AG10803 (cell line): ENCODE results near the gene RGS6.

ENCODE experiments used
- DNase-seq: peaks from one replicate; pipeline ENCODE4 v3.0.0; 2010; ENCODE audit warnings: low read depth
- H3K4me3 ChIP-seq: 2 replicates; pipeline ENCODE4 v1.5.1; 2011; ENCODE audit warnings: mild to moderate bottlenecking, low read length, control low read depth
- TF ChIP-seq, protein P1 (sequence below): conservative IDR thresholded peaks from 2 replicates; pipeline ENCODE4 v1.5.1; 2011; ENCODE audit warnings: mild to moderate bottlenecking, low read length, control low read depth, inconsistent platforms

RGS6 gene

DNA sequence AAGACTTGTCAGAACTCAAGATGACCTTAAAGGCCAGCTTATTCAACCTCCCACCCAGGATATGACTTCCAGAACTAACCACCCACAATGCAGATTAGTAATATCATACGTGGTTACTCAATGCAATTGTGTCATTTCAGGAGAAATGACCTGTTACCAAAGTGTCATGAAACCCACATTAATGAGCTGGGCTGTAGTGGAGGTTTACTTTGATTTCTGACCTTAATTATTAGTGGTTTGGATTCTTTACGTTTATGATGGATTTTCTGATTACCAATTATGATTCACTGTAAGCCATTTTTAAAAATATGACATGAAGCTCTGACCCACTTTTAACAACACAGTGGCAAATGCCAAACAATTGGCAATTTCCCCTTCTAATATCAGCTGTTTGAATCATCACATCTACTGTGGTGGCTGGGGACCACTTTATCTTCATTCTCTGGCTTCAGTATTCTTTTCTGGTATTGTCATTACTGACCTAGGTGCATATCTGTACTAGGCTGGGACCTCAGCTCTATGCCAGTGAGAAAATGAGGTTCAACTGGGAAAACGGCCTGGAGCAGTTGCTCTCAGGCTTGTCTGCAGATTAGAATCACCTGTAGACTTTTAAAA, 223.3 kb downstream of the RGS6 start:
- H3K4me3 ChIP-seq, result no peak overlapping the region
- no peak for DNase-seq
- TF ChIP-seq, protein P1, sequence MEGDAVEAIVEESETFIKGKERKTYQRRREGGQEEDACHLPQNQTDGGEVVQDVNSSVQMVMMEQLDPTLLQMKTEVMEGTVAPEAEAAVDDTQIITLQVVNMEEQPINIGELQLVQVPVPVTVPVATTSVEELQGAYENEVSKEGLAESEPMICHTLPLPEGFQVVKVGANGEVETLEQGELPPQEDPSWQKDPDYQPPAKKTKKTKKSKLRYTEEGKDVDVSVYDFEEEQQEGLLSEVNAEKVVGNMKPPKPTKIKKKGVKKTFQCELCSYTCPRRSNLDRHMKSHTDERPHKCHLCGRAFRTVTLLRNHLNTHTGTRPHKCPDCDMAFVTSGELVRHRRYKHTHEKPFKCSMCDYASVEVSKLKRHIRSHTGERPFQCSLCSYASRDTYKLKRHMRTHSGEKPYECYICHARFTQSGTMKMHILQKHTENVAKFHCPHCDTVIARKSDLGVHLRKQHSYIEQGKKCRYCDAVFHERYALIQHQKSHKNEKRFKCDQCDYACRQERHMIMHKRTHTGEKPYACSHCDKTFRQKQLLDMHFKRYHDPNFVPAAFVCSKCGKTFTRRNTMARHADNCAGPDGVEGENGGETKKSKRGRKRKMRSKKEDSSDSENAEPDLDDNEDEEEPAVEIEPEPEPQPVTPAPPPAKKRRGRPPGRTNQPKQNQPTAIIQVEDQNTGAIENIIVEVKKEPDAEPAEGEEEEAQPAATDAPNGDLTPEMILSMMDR, result no peak

DNA sequence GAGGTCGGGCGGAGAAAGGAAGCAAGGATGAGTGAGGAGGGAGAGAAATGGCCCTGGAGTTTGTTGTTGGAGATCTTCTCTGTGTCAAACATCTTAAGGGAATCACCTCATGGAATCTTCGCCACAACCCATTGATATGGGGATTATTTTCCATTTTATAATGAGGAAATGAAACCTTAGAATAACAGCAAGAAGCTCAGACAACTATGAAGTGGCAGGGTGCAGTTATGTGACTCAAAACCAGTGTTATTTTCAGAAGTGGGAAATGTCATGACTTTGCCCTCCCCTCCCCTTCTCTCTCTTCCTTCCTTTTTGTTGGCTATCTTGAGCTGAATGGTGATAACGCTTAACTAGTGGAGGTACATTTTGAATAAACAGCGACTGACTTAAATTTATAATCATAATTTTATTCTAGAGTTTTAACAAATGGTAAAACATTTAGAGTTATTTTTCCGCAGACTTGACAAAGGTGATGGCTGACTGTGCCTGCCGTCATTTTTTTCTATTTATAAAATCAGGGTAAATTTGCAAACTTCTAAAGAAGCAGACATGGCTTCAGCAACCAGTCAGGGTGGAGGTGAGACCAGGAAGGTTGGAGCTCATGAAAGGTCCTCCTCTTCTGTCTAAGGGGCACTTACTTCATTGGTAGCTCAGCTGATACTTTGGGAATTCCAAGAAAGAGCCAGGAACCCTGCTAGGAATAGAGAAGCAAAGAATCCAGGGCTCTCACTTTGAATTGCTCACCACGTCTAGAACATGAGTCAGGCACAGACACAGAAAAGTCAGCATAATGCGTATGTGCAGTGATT, 232.4 kb downstream of the RGS6 start:
- H3K4me3 ChIP-seq, result no peak overlapping the region
- no peak for DNase-seq

DNA sequence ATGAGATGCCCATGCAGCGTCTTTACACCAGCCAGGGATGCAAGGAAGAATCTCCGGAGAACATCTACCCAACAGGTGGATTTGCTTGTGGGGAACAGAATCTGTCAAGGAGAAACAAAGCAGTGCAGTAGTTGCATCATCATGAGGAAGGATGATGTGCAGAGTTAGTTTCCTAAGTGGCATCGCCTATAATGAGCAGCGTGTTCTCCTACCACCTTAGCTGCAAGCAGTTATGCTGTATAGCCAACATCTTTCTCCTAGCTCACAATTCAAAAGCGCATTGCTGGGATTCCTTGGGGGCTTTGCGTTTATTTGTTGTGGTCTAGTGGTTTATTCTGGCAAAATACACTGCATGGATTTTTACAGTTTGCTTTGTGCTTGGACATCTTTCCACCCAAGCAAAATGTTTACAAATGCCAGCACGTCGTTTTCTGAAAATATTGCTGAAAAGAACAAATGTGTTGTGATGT, 233.0 kb downstream of the RGS6 start:
- DNase-seq, result no peak
- TF ChIP-seq, protein P1, result no peak
- no peak overlapping the region for H3K4me3 ChIP-seq

More for the DNA sequence above, 232.4 kb downstream of the RGS6 start:
- TF ChIP-seq, protein P1, result no peak

DNA sequence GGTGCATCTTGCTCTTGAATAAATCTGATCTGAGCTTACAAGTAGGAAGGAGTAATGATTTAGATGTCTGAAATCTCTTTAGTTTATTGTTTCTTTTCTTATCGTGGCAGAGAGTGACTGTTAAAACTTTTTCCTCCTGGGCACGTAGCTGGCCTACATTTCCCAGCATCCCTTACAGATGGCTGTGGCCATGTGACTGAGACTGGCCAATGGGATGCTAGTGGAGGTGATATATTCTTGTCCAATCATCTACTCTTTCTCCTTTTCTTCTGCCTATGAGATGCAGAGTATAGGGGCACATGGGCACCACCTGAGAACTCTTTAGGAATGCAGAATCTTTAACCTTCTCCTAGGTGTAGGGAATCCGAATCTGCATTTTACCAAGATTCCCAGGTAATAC, 237.3 kb downstream of the RGS6 start:
- no peak for DNase-seq
- H3K4me3 ChIP-seq, result no peak overlapping the region
- TF ChIP-seq, protein P1, result no peak

DNA sequence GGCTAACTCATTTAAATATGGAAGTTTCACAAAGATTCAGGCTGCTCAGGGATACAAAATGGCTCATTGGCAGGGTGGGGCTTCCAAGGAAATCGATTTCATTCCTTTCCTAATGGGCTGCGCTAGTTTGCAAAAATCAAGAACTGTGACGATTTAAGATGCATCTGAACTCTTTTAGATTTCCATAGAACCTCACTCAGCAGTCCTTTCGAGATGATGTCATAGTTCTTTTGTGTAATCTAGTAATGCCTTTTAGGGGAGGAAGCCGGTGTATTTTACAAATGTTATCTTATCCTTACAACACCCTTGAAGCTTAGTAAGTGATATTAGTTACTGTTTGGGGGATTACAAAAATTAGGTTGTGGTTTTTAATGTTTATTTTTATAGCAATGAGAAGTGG, 239.8 kb downstream of the RGS6 start:
- TF ChIP-seq, protein P1, result no peak
- no peak overlapping the region for H3K4me3 ChIP-seq
- no peak for DNase-seq

DNA sequence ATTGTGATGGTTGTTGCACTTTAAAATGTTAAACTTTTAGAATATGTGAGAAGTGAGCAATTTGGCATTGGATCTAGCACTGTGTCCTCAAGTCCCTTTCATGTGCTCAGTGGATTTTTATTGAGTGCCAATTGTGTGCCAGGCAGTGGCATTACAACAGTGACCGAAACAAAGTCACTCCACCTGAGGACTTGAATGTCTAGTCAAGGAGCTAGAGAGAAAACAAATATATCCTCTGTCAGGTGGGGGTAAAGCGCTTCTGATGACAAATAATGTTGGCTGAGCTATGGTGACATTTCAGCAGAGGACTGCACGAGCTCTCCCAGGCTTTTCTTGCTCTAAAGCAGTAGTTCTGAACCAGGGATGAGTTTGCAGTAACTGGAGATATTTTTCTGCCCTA, 240.4 kb downstream of the RGS6 start:
- no peak for DNase-seq
- H3K4me3 ChIP-seq, result no peak overlapping the region
- TF ChIP-seq, protein P1, result no peak
